GM20431 (cell line): ENCODE results near the gene TPP1.

Experiments used
- in situ Hi-C: fragments of 300-500 bp; cut with MseI, MboI; formaldehyde crosslinking; loops from one replicate; pipeline ENCODE4 v1.15.0; 2020; ENCODE audit warnings: low sequenced_read_pairs; ENCODE audit not compliant: unreplicated experiment

The TPP1 gene

GRCh38 chr11:6599449-6599848 is 19.8 kb downstream of the TPP1 start:
- in situ Hi-C loops: no loop called here

- in situ Hi-C loops: no loop called here
Measured at GRCh38 chr11:6598555-6598954, 20.7 kb downstream of the TPP1 start.

GRCh38 chr11:6596239-6596877 is 22.9 kb downstream of the TPP1 start:
- in situ Hi-C loops: no loop called here

GRCh38 chr11:6594142-6594768 is 25.0 kb downstream of the TPP1 start:
- in situ Hi-C loops: no loop called here

- in situ Hi-C loops: no loop called here
Measured at GRCh38 chr11:6588018-6588417, 31.2 kb downstream of the TPP1 start.

GRCh38 chr11:6587360-6587953 is 31.8 kb downstream of the TPP1 start:
- in situ Hi-C loops: no loop called here

GRCh38 chr11:6586434-6587359 is 32.5 kb downstream of the TPP1 start:
- in situ Hi-C loops: no loop called here

- in situ Hi-C loops: no loop called here
Measured at GRCh38 chr11:6584528-6584927, 34.7 kb downstream of the TPP1 start.

GRCh38 chr11:6583584-6583983 is 35.6 kb downstream of the TPP1 start:
- in situ Hi-C loops: no loop called here

GRCh38 chr11:6579681-6580080 is 39.5 kb downstream of the TPP1 start:
- in situ Hi-C loops: no loop called here

GRCh38 chr11:6578134-6578533 is 41.1 kb downstream of the TPP1 start:
- in situ Hi-C loops: no loop called here

GRCh38 chr11:6576471-6577373 is 42.5 kb downstream of the TPP1 start:
- in situ Hi-C loops: no loop called here

GRCh38 chr11:6574816-6575715 is 44.2 kb downstream of the TPP1 start:
- in situ Hi-C loops: no loop called here

- in situ Hi-C loops: no loop called here
Measured at GRCh38 chr11:6572215-6572614, 47.0 kb downstream of the TPP1 start.

- in situ Hi-C loops: no loop called here
Measured at GRCh38 chr11:6571434-6572008, 47.7 kb downstream of the TPP1 start.

GRCh38 chr11:6570691-6571427 is 48.4 kb downstream of the TPP1 start:
- in situ Hi-C loops: no loop called here

- in situ Hi-C loops: no loop called here
Measured at GRCh38 chr11:6569706-6570105, 49.5 kb downstream of the TPP1 start.
